Endodermal cell (in vitro differentiated cells): ENCODE results near the gene CAMTA1. TPM values are rescaled to one million over a fixed set of nuclear protein-coding genes. Genes with fewer than 3 reads are reported as not detected.

Source experiments
- DNase-seq: peaks from one replicate; pipeline ENCODE4 v3.0.0-alpha.2; 2017
- H3K27ac ChIP-seq: 2 replicates; pipeline ENCODE4 v1.5.1; 2013; ENCODE audit warnings: mild to moderate bottlenecking, low read depth, low read length, moderate library complexity
- H3K27me3 ChIP-seq: 2 replicates; pipeline ENCODE4 v1.6.1; 2013; ENCODE audit warnings: mild to moderate bottlenecking, low read length, moderate library complexity; ENCODE audit not compliant: insufficient read depth, control insufficient read depth, poor library complexity, severe bottlenecking
- H3K36me3 ChIP-seq: 2 replicates; pipeline ENCODE4 v1.7.0; 2013; ENCODE audit warnings: mild to moderate bottlenecking, low read length, moderate library complexity; ENCODE audit not compliant: control insufficient read depth, insufficient read depth
- H3K4me1 ChIP-seq: one replicate; pipeline ENCODE4 v1.7.0; 2013; ENCODE audit warnings: low read length; ENCODE audit not compliant: control insufficient read depth, insufficient read depth
- H3K4me3 ChIP-seq: 2 replicates; pipeline ENCODE4 v1.5.1; 2013; ENCODE audit warnings: mild to moderate bottlenecking, low read length, moderate library complexity
- H3K9ac ChIP-seq: 2 replicates; pipeline ENCODE4 v1.6.1; 2013; ENCODE audit warnings: mild to moderate bottlenecking, low read length, moderate library complexity; ENCODE audit not compliant: poor library complexity, severe bottlenecking; ENCODE audit errors: extremely low read depth
- H3K9me3 ChIP-seq: 2 replicates; pipeline ENCODE4 v1.6.1; 2013; ENCODE audit warnings: mild to moderate bottlenecking, low read length, moderate library complexity; ENCODE audit not compliant: control insufficient read depth
- H3K27ac Mint-ChIP-seq: 2 replicates; pipeline ENCODE4 v1.8.0; 2020; ENCODE audit warnings: mixed read lengths
- H3K27me3 Mint-ChIP-seq: 2 replicates; pipeline ENCODE4 v1.8.0; 2021; ENCODE audit warnings: mild to moderate bottlenecking, mixed read lengths; ENCODE audit not compliant: insufficient read depth
- H3K36me3 Mint-ChIP-seq: 2 replicates; pipeline ENCODE4 v1.8.0; 2020; ENCODE audit warnings: low read depth, mixed read lengths
- H3K4me1 Mint-ChIP-seq: 2 replicates; pipeline ENCODE4 v1.8.0; 2020; ENCODE audit warnings: mixed read lengths
- H3K4me3 Mint-ChIP-seq: 2 replicates; pipeline ENCODE4 v1.8.0; 2020; ENCODE audit warnings: mild to moderate bottlenecking, moderate library complexity, mixed read lengths
- H3K9me3 Mint-ChIP-seq: 2 replicates; pipeline ENCODE4 v1.8.0; 2020; ENCODE audit warnings: mild to moderate bottlenecking, mixed read lengths
- WGBS, 2 experiments: methylation state at CpG; one replicate each; pipeline versions ENCODE4 v1.1.5 to v1.1.7; 2013; ENCODE audit warnings: missing lambda C conversion rate in 2 of 2, mixed read lengths in 1 of 2; ENCODE audit not compliant: insufficient coverage in 1 of 2, insufficient read length in 1 of 2; 5-methylcytosine and 5-hydroxymethylcytosine counted together
- total RNA-seq, 2 donors: library from RNA; stranded (reverse); fragmentation: NEBNext Ultra II Directional in 1 of 2; extraction: Animal tissue kit (Norgen Biotek cat#: 25700) in 1 of 2; gene quantifications; 2 replicates in 1 of 2; 3 replicates in 1 of 2; pipeline ENCODE4 v1.2.1, GENCODE V29; 2021
- TF ChIP-seq, protein P1 (sequence below): fragments of 200-600 bp; sonication (generic); conservative IDR thresholded peaks from 2 replicates; pipeline ENCODE4 v1.5.0; 2021; ENCODE audit warnings: antibody characterized with exemption, mild to moderate bottlenecking

Gene CAMTA1
- total RNA-seq, 2 donors from 2014 or later, result 123 to 137 TPM

DNA sequence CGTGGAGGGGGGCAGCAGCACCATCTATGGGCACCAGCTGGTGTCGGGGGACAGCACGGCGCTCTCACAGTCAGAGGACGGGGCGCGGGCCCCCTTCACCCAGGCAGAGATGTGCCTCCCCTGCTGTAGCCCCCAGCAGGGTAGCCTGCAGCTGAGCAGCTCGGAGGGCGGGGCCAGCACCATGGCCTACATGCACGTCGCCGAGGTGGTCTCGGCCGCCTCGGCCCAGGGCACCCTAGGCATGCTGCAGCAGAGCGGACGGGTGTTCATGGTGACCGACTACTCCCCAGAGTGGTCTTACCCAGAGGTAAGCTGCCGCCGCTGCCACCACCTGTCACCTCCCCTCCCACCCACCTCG, 879.6 kb downstream of the CAMTA1 start:
- no peak for DNase-seq
- H3K27ac ChIP-seq, result no peak overlapping the region
- H3K9ac ChIP-seq, result no peak overlapping the region
- TF ChIP-seq, protein P1, sequence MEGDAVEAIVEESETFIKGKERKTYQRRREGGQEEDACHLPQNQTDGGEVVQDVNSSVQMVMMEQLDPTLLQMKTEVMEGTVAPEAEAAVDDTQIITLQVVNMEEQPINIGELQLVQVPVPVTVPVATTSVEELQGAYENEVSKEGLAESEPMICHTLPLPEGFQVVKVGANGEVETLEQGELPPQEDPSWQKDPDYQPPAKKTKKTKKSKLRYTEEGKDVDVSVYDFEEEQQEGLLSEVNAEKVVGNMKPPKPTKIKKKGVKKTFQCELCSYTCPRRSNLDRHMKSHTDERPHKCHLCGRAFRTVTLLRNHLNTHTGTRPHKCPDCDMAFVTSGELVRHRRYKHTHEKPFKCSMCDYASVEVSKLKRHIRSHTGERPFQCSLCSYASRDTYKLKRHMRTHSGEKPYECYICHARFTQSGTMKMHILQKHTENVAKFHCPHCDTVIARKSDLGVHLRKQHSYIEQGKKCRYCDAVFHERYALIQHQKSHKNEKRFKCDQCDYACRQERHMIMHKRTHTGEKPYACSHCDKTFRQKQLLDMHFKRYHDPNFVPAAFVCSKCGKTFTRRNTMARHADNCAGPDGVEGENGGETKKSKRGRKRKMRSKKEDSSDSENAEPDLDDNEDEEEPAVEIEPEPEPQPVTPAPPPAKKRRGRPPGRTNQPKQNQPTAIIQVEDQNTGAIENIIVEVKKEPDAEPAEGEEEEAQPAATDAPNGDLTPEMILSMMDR, result no peak
- H3K36me3 ChIP-seq, result no peaks in the 10 kb centered on the region
- H3K9me3 ChIP-seq, result no peaks in the 10 kb centered on the region
- no peak overlapping the region for H3K4me3 Mint-ChIP-seq
- H3K27me3 ChIP-seq, result no peaks in the 10 kb centered on the region
- no peaks in the 10 kb centered on the region for H3K36me3 Mint-ChIP-seq
- no peak overlapping the region for H3K27ac Mint-ChIP-seq
- WGBS, 2 experiments, result 94 to 97% methylated on average over 18 to 21 of the region's 21 CpGs
- H3K4me1 ChIP-seq, result peaks cover 6% of the 10 kb centered on the region
- peaks cover 7% of the 10 kb centered on the region for H3K4me1 Mint-ChIP-seq
- H3K9me3 Mint-ChIP-seq, result no peaks in the 10 kb centered on the region
- H3K27me3 Mint-ChIP-seq, result no peaks in the 10 kb centered on the region
- H3K4me3 ChIP-seq, result no peak overlapping the region

GRCh38 chr1:7666249-7666648, 881.0 kb downstream of the CAMTA1 start:
- Mint-ChIP-seq H3K9me3 (no peaks in the 10 kb centered on the region), H3K27me3 (no peaks in the 10 kb centered on the region), H3K4me3 (no peak overlapping the region), H3K36me3 (no peaks in the 10 kb centered on the region), H3K27ac (no peak overlapping the region), H3K4me1 (peaks cover 14% of the 10 kb centered on the region)
- TF ChIP-seq, protein P1, result no peak
- H3K27ac ChIP-seq, result no peak overlapping the region
- H3K9ac ChIP-seq, result no peak overlapping the region
- no peak overlapping the region for H3K4me3 ChIP-seq
- no peaks in the 10 kb centered on the region for H3K27me3 ChIP-seq
- 88 to 94% methylated on average over 4 to 6 of the region's 6 CpGs for WGBS, 2 experiments
- DNase-seq, result no peak
- H3K9me3 ChIP-seq, result no peaks in the 10 kb centered on the region
- peaks cover 9% of the 10 kb centered on the region for H3K4me1 ChIP-seq
- H3K36me3 ChIP-seq, result no peaks in the 10 kb centered on the region

DNA sequence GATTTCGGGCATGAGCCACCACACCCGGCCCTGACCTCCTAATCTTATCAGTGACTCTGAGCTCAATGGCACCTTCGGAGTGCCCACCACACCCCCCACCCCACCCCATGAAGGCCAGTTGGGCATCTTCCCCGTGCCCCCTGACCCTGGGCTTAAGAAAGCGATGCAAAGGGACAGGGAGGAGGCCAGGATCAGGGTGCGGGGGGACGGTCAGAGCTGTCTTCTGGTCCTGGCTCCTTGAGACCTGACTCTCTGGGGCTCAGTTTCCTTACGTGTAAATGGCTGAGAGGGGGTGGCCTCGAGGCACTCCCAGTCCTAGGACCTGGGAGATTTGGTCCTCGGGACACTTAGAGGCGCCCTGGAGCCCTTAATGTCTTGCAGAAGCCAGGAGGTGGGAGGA, 881.9 kb downstream of the CAMTA1 start:
- H3K4me1 Mint-ChIP-seq, result peaks cover 14% of the 10 kb centered on the region
- 86 to 96% methylated on average over 5 to 11 of the region's 11 CpGs for WGBS, 2 experiments
- H3K27ac Mint-ChIP-seq, result no peak overlapping the region
- H3K4me3 Mint-ChIP-seq, result no peak overlapping the region
- H3K9ac ChIP-seq, result no peak overlapping the region
- DNase-seq, result no peak
- H3K36me3 ChIP-seq, result no peaks in the 10 kb centered on the region
- H3K9me3 Mint-ChIP-seq, result no peaks in the 10 kb centered on the region
- no peak overlapping the region for H3K27ac ChIP-seq
- H3K4me3 ChIP-seq, result no peak overlapping the region
- TF ChIP-seq, protein P1, result no peak
- no peaks in the 10 kb centered on the region for H3K36me3 Mint-ChIP-seq
- H3K27me3 ChIP-seq, result no peaks in the 10 kb centered on the region
- no peaks in the 10 kb centered on the region for H3K9me3 ChIP-seq
- H3K27me3 Mint-ChIP-seq, result no peaks in the 10 kb centered on the region
- H3K4me1 ChIP-seq, result peaks cover 9% of the 10 kb centered on the region
